K562 (cell line): ENCODE measurements around the gene MIEF1. TPM values are rescaled to one million over a fixed set of nuclear protein-coding genes. Genes with fewer than 3 reads are reported as not detected.

Experiments used
- CHD2 ChIP-seq: IDR thresholded peaks from 2 replicates; pipeline ENCODE4 v1.6.1; 2011; ENCODE audit warnings: low read depth, low read length
- GTF2A2 ChIP-seq: IDR thresholded peaks from 2 replicates; pipeline ENCODE4 v1.6.1; 2016; ENCODE audit warnings: mild to moderate bottlenecking, missing genetic modification characterization, missing compliant biosample characterization
- HDAC1 ChIP-seq, 2 experiments: fragments of 450-650 bp; IDR thresholded peaks; 2 replicates each; pipeline ENCODE4 v1.6.1; 2016 to 2017; ENCODE audit warnings: inconsistent platforms in 1 of 2, mild to moderate bottlenecking in 1 of 2, moderate library complexity in 1 of 2
- HNRNPH1 ChIP-seq: fragments of 200-400 bp; formaldehyde crosslinking; optimal IDR thresholded peaks from 2 replicates; pipeline ENCODE3; 2017; ENCODE audit warnings: low read depth, mild to moderate bottlenecking, low read length, moderate library complexity
- JUN ChIP-seq, 2 experiments: sonication (generic) in 1 of 2; formaldehyde crosslinking in 1 of 2; IDR thresholded peaks; 2 replicates each; pipeline versions ENCODE4 v1.6.1 to v1.8.0; 2012 to 2022; ENCODE audit warnings: borderline replicate concordance in 2 of 2, mild to moderate bottlenecking in 2 of 2, improper control_type of control experiment in 1 of 2, low read depth in 1 of 2, low read length in 1 of 2, missing genetic modification reagents in 1 of 2
- NBN ChIP-seq: fragments of 450-650 bp; IDR thresholded peaks from 2 replicates; pipeline ENCODE4 v1.6.1; 2016; ENCODE audit warnings: low read depth, mild to moderate bottlenecking
- SMARCC2 ChIP-seq: fragments of 450-650 bp; IDR thresholded peaks from 2 replicates; pipeline ENCODE4 v1.6.1; 2017; ENCODE audit warnings: antibody characterized with exemption, moderate library complexity, mild to moderate bottlenecking, low read depth
- SP1 ChIP-seq: sonication (generic); formaldehyde crosslinking; IDR thresholded peaks from 2 replicates; pipeline ENCODE4 v1.8.1; 2022; ENCODE audit warnings: mild to moderate bottlenecking, missing genetic modification reagents
- ZBTB17 ChIP-seq: fragments of 450-650 bp; formaldehyde crosslinking; IDR thresholded peaks from 2 replicates; pipeline ENCODE4 v1.4.0; 2020; ENCODE audit warnings: mild to moderate bottlenecking
- ZNF24 ChIP-seq: fragments of 450-650 bp; IDR thresholded peaks from 2 replicates; pipeline ENCODE4 v1.6.1; 2016
- ZNF354B ChIP-seq: fragments of 250-450 bp; sonication (Bioruptor Pico); IDR thresholded peaks from 2 replicates; pipeline ENCODE4 v1.4.0; 2020
- ZNF445 ChIP-seq: fragments of 250-450 bp; sonication (Bioruptor Pico); IDR thresholded peaks from 2 replicates; pipeline ENCODE4 v1.4.0; 2020; ENCODE audit warnings: low read depth, mild to moderate bottlenecking, moderate library complexity
- polyA plus RNA-seq, 8 experiments: library from polyadenylated mRNA; depleted of rRNA in 4 of 8; stranded (reverse) in 5 of 8; unstranded in 3 of 8; fragments of >200 nt; fragmentation: Nextera tagmentation in 2 of 8; fragmentation: Illumina TruSeq in 1 of 8; extraction: Ambion mirVana in 2 of 8; extraction: Trizol in 1 of 8; gene quantifications; 2 replicates each; pipeline versions ENCODE4 v1.2.1 to v1.2.3, GENCODE V29; 2011 to 2014; ENCODE audit warnings: inconsistent platforms in 1 of 8, missing spikeins in 1 of 8
- total RNA-seq, 7 experiments: library from RNA; depleted of rRNA in 6 of 7; stranded (reverse); fragments of >200 nt in 6 of 7; fragmentation: Illumina TruSeq in 2 of 7; extraction: Trizol in 2 of 7; gene quantifications; 2 replicates each; pipeline versions ENCODE4 v1.2.1 to v1.2.3, GENCODE V29; 2011 to 2021; ENCODE audit warnings: low replicate concordance in 1 of 7
- TF ChIP-seq, protein P1 (sequence below), 2 experiments: fragments of 450-650 bp; IDR thresholded peaks; 2 replicates each; pipeline ENCODE4 v1.6.1; 2016; ENCODE audit warnings: mild to moderate bottlenecking in 2 of 2, borderline replicate concordance in 1 of 2, low read depth in 1 of 2, moderate library complexity in 1 of 2
- TF ChIP-seq, protein P2 (sequence below): fragments of 450-650 bp; formaldehyde crosslinking; IDR thresholded peaks from 2 replicates; pipeline ENCODE4 v1.4.0; 2020; ENCODE audit warnings: mild to moderate bottlenecking, mixed read lengths

MIEF1 gene
- total and polyA plus RNA-seq, 9 of the 15 experiments (the other 6 are each of a cell fraction or from before 2014, with no cell fraction given), result 10.9 to 51.8 (median 25.5) TPM

DNA sequence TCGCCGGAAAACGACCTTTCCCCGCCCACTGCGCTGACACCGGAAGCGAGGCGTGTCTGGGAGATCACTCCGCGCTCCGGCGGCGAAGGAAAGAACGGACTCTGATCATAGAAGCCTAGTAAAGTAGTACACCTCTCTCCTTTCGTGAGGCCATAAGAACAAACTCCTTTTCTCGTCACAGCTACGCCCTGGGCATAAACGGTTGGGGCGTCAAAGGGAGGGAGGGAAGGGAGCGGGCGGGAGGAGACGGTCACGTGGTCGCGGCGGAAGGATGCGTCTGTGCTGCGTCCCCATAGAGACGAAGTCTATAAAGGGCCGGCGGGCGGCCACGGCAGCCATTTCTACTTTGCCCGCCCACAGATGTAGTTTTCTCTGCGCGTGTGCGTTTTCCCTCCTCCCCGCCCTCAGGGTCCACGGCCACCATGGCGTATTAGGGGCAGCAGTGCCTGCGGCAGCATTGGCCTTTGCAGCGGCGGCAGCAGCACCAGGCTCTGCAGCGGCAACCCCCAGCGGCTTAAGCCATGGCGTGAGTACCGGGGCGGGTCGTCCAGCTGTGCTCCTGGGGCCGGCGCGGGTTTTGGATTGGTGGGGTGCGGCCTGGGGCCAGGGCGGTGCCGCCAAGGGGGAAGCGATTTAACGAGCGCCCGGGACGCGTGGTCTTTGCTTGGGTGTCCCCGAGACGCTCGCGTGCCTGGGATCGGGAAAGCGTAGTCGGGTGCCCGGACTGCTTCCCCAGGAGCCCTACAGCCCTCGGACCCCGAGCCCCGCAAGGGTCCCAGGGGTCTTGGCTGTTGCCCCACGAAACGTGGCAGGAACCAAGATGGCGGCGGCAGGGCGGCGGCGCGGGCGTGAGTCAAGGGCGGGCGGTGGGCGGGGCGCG, 18.4 kb downstream of the MIEF1 start, which contains the start of gene ATF4 (continued):
- TF ChIP-seq GTF2A2 (tag) (peak; percentile 100), CHD2 (no peak; the same call in 1 of the 2 replicates), ZNF354B (CRISPR knock-in tag) (no peak), HNRNPH1 (no peak), SP1 (CRISPR knock-in tag) (peak; percentile 87; the same call in 1 of the 2 replicates), SMARCC2 (no peak), NBN (no peak; the same call in 1 of the 2 replicates), HDAC1 (IDR thresholded peaks at IDR 0.05) (peak in 1 of 2 experiments; percentile 47; a peak in 1 of 4 replicates), ZNF445 (no peak), ZBTB17 (CRISPR knock-in tag) (peak; percentile 76; the same call in 1 of the 2 replicates), JUN (IDR thresholded peaks at IDR 0.05; ENCODE audit: borderline replicate concordance, low read depth, low read length) (no peak), JUN (CRISPR knock-in tag; IDR thresholded peaks at IDR 0.05; ENCODE audit: borderline replicate concordance) (peak; percentile 82; the same call in 1 of the 2 replicates), ZNF24 (no peak; the same call in 1 of the 2 replicates)
- TF ChIP-seq, protein P1, sequence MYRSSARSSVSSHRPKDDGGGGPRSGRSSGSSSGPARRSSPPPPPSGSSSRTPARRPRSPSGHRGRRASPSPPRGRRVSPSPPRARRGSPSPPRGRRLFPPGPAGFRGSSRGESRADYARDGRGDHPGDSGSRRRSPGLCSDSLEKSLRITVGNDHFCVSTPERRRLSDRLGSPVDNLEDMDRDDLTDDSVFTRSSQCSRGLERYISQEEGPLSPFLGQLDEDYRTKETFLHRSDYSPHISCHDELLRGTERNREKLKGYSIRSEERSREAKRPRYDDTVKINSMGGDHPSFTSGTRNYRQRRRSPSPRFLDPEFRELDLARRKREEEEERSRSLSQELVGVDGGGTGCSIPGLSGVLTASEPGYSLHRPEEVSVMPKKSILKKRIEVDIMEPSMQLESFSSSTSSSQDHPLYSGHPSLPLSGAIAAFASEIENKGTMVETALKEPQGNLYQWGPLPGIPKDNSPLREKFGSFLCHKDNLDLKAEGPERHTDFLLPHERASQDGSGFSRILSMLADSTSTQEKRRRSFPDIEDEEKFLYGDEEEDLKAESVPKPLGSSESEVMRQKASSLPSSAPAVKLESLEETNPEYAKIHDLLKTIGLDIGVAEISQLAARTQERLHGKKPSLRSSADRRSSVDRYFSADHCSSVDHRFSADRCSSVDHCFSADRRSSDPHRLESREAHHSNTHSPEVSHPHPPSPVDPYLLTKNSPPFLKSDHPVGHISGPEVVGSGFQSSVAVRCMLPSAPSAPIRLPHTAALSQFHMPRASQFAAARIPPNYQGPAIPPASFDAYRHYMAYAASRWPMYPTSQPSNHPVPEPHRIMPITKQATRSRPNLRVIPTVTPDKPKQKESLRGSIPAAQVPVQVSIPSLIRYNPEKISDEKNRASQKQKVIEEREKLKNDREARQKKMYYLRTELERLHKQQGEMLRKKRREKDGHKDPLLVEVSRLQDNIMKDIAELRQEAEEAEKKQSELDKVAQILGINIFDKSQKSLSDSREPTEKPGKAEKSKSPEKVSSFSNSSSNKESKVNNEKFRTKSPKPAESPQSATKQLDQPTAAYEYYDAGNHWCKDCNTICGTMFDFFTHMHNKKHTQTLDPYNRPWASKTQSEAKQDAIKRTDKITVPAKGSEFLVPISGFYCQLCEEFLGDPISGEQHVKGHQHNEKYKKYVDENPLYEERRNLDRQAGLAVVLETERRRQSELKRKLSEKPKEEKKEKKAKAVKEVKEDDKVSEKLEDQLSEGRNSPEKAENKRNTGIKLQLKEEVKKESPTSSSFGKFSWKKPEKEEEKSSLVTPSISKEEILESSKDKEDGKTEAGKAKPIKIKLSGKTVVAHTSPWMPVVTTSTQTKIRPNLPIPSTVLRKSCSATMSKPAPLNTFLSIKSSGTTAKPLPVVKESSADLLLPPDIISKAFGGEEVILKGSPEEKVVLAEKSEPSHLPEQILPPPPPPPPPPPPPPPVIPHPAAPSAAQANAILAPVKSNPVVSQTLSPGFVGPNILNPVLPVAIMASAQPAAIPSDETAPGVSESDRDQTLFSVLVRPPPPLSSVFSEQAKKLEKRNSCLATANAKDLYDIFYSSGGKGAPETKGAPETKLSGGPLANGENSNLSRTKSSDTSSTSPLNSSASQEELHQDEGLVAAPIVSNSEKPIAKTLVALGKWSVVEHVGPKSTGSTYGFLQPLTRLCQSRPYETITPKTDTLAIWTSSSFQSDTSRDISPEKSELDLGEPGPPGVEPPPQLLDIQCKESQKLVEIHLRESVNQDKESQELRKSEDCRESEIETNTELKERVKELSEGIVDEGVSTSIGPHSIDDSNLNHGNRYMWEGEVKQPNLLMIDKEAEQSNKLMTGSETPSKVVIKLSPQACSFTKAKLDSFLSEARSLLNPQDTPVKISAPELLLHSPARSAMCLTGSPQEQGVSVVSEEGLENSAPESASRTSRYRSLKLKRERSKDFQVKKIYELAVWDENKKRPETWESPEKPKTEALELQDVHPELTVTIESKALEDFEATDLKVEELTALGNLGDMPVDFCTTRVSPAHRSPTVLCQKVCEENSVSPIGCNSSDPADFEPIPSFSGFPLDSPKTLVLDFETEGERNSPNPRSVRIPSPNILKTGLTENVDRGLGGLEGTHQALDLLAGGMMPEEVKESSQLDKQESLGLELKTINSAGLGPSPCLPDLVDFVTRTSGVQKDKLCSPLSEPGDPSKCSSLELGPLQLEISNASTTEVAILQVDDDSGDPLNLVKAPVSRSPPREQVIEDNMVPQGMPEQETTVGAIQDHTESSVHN (IDR thresholded peaks at IDR 0.05; ENCODE audit: borderline replicate concordance in 1 of 2, low read depth in 1 of 2), result peak in 1 of 2 experiments; percentile 45; a peak in 1 of 4 replicates
- TF ChIP-seq, protein P2, sequence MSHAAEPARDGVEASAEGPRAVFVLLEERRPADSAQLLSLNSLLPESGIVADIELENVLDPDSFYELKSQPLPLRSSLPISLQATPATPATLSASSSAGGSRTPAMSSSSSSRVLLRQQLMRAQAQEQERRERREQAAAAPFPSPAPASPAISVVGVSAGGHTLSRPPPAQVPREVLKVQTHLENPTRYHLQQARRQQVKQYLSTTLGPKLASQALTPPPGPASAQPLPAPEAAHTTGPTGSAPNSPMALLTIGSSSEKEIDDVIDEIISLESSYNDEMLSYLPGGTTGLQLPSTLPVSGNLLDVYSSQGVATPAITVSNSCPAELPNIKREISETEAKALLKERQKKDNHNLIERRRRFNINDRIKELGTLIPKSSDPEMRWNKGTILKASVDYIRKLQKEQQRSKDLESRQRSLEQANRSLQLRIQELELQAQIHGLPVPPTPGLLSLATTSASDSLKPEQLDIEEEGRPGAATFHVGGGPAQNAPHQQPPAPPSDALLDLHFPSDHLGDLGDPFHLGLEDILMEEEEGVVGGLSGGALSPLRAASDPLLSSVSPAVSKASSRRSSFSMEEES, result peak; percentile 97
